Thyroid gland (tissue), 4 donors: ENCODE data around the gene ZBP1.

ENCODE experiments used
- POLR2A ChIP-seq, 2 donors: fragments of 450-650 bp; IDR thresholded peaks; one replicate each; pipeline ENCODE4 v1.6.1; 2017; ENCODE audit warnings: antibody characterized with exemption in 2 of 2, mild to moderate bottlenecking in 2 of 2, moderate library complexity in 1 of 2
- TF ChIP-seq, protein P1 (sequence below), 6 experiments: fragments of 200-600 bp in 3 of 6; fragments of 450-650 bp in 3 of 6; sonication (generic) in 3 of 6; IDR thresholded peaks; one replicate each; pipeline ENCODE4 v1.5.1; 2016 to 2019; ENCODE audit warnings: antibody characterized with exemption in 6 of 6, mild to moderate bottlenecking in 2 of 6, inconsistent platforms in 1 of 6, moderate library complexity in 1 of 6

DNA sequence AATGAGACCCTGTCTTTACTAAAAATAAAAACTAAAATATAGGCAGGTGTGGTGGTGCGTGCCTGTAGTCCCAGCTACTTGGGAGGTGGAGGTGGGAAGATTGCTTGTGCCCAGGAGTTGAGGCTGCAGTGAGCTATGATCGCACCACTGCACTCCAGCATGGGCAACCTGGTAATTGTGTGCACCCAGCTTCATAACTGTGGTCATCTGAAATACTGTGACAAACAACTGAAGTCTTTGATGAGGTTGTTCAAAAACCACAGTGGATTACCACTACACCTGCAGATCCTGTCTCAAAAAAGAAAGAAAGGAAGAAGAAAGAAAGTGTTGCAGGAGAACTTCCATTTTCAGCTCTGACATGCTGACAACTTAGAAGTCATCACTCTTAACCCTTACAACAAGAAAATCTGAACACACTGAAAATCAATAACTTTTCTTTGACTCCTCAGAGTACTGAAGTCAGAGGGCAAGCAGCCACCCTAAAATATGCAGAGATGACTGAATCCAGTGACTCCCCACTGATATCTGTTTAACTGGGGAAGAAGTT is 13.8 kb upstream of the ZBP1 start:
- TF ChIP-seq, protein P1, sequence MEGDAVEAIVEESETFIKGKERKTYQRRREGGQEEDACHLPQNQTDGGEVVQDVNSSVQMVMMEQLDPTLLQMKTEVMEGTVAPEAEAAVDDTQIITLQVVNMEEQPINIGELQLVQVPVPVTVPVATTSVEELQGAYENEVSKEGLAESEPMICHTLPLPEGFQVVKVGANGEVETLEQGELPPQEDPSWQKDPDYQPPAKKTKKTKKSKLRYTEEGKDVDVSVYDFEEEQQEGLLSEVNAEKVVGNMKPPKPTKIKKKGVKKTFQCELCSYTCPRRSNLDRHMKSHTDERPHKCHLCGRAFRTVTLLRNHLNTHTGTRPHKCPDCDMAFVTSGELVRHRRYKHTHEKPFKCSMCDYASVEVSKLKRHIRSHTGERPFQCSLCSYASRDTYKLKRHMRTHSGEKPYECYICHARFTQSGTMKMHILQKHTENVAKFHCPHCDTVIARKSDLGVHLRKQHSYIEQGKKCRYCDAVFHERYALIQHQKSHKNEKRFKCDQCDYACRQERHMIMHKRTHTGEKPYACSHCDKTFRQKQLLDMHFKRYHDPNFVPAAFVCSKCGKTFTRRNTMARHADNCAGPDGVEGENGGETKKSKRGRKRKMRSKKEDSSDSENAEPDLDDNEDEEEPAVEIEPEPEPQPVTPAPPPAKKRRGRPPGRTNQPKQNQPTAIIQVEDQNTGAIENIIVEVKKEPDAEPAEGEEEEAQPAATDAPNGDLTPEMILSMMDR (IDR thresholded peaks at IDR 0.05), result no peak
- TF ChIP-seq POLR2A (IDR thresholded peaks at IDR 0.05), result no peak
